Keratinocyte (primary cell): ENCODE results near the gene AGTRAP. TPM values are rescaled to one million over a fixed set of nuclear protein-coding genes. Genes with fewer than 3 reads are reported as not detected.

Experiments
- DNase-seq: peaks from one replicate; pipeline ENCODE4 v3.0.0-alpha.2; 2011; ENCODE audit warnings: low read depth, missing footprints, low spot score
- FAIRE-seq: peaks from 2 replicates; lab custom pipeline; 2011; peaks lifted over from hg19 to GRCh38; lab: Jason Lieb, UNC
- H2AFZ ChIP-seq: 2 replicates; pipeline ENCODE4 v1.6.0; 2012; ENCODE audit warnings: low read length, control low read depth, inconsistent platforms; ENCODE audit not compliant: control insufficient read depth
- H3K27ac ChIP-seq: 2 replicates; pipeline ENCODE4 v1.5.1; 2011; ENCODE audit warnings: low read length; ENCODE audit not compliant: control insufficient read depth, insufficient read depth
- H3K27me3 ChIP-seq: 3 replicates; pipeline ENCODE4 v1.6.0; 2011; ENCODE audit warnings: low read length; ENCODE audit not compliant: control insufficient read depth, insufficient read depth; ENCODE audit errors: extremely low read depth
- H3K36me3 ChIP-seq, 2 experiments: 2 replicates in 1 of 2; 3 replicates in 1 of 2; pipeline ENCODE4 v1.5.1; 2011; ENCODE audit warnings: low read length in 2 of 2, mild to moderate bottlenecking in 1 of 2; ENCODE audit not compliant: control insufficient read depth in 2 of 2, insufficient read depth in 2 of 2; ENCODE audit errors: extremely low read depth in 1 of 2
- H3K4me1 ChIP-seq: 3 replicates; pipeline ENCODE4 v1.5.1; 2011; ENCODE audit warnings: low read length; ENCODE audit not compliant: control insufficient read depth, insufficient read depth; ENCODE audit errors: extremely low read depth
- H3K4me2 ChIP-seq: 3 replicates; pipeline ENCODE4 v1.6.0; 2011; ENCODE audit warnings: low read depth, low read length; ENCODE audit not compliant: control insufficient read depth, insufficient read depth; ENCODE audit errors: extremely low read depth
- H3K4me3 ChIP-seq, 3 experiments: fragments of 200-600 bp in 1 of 3; sonication (generic) in 1 of 3; 2 replicates in 2 of 3; 3 replicates in 1 of 3; pipeline ENCODE4 v1.5.1; 2011 to 2016; ENCODE audit warnings: low read length in 3 of 3, mild to moderate bottlenecking in 3 of 3, control low read depth in 2 of 3, inconsistent platforms in 1 of 3, low read depth in 1 of 3, mixed read lengths in 1 of 3, mixed run types in 1 of 3, moderate library complexity in 1 of 3; ENCODE audit not compliant: control insufficient read depth in 2 of 3, insufficient read depth in 2 of 3; ENCODE audit errors: extremely low read depth in 1 of 3
- H3K79me2 ChIP-seq: 2 replicates; pipeline ENCODE4 v1.6.0; 2012; ENCODE audit warnings: low read length; ENCODE audit not compliant: control insufficient read depth, insufficient read depth
- H3K9ac ChIP-seq: 3 replicates; pipeline ENCODE4 v1.6.0; 2011; ENCODE audit warnings: low read length; ENCODE audit not compliant: control insufficient read depth, insufficient read depth; ENCODE audit errors: extremely low read depth
- H3K9me1 ChIP-seq: 3 replicates; pipeline ENCODE4 v1.6.0; 2011; ENCODE audit warnings: low read length; ENCODE audit not compliant: control insufficient read depth, insufficient read depth; ENCODE audit errors: extremely low read depth
- H3K9me3 ChIP-seq: 2 replicates; pipeline ENCODE4 v1.5.1; 2012; ENCODE audit warnings: low read depth, low read length; ENCODE audit not compliant: control insufficient read depth
- H4K20me1 ChIP-seq: 3 replicates; pipeline ENCODE4 v1.6.0; 2011; ENCODE audit warnings: low read length; ENCODE audit not compliant: control insufficient read depth, insufficient read depth; ENCODE audit errors: extremely low read depth
- EZH2 ChIP-seq: IDR thresholded peaks from one replicate; pipeline ENCODE4 v1.6.1; 2012; ENCODE audit warnings: inconsistent platforms, mild to moderate bottlenecking, low read length, moderate library complexity
- dilution Hi-C: fragments of 300-500 bp; cut with MboI; formaldehyde crosslinking; loops from one replicate; pipeline ENCODE4 v1.7.0; 2020; ENCODE audit warnings: low sequenced_read_pairs; ENCODE audit not compliant: extremely low pct_ligation_motif_present
- polyA plus RNA-seq, 5 experiments: library from polyadenylated mRNA; depleted of rRNA in 3 of 5; stranded (reverse) in 3 of 5; stranded (forward) in 1 of 5; unstranded in 1 of 5; fragments of >200 nt; gene quantifications; 1 replicate in 1 of 5; 2 replicates in 3 of 5; 3 replicates in 1 of 5; pipeline versions ENCODE4 v1.2.1 to v1.2.3, GENCODE V29; 2011 to 2012; ENCODE audit warnings: missing spikeins in 2 of 5, low read depth in 1 of 5, low replicate concordance in 1 of 5
- TF ChIP-seq, protein P1 (sequence below), 3 experiments: IDR thresholded peaks in 1 of 3; conservative IDR thresholded peaks in 1 of 3; optimal IDR thresholded peaks in 1 of 3; 2 replicates in 2 of 3; 3 replicates in 1 of 3; pipeline versions ENCODE3 to v1.5.1; 2011; ENCODE audit warnings: low read length in 3 of 3, mild to moderate bottlenecking in 3 of 3, moderate library complexity in 2 of 3, control low read depth in 1 of 3, inconsistent platforms in 1 of 3; ENCODE audit not compliant: insufficient read depth in 2 of 3; ENCODE audit errors: extremely low read depth in 1 of 3

Gene AGTRAP
- polyA plus RNA-seq, 1 donor (not counting 4 experiments of a cell fraction or from before 2014, with no cell fraction given): 36.7 TPM

GRCh38 chr1:11800391-11800755 lies 64.4 kb downstream of the AGTRAP start:
- Histone ChIP-seq H4K20me1 (no peaks in the 10 kb centered on the region), H3K79me2 (no peaks in the 10 kb centered on the region), H3K9ac (no peak overlapping the region), H2AFZ (no peak overlapping the region), H3K27ac (no peak overlapping the region), H3K27me3 (no peaks in the 10 kb centered on the region), H3K9me3 (no peaks in the 10 kb centered on the region), H3K4me3 (no peak overlapping the region), H3K4me1 (peaks cover 34% of the 10 kb centered on the region), H3K36me3 (peaks cover 8 to 16% of the 10 kb centered on the region in 2 experiments), H3K4me2 (no peak overlapping the region), H3K9me1 (no peaks in the 10 kb centered on the region)
- FAIRE-seq: no peak
- TF ChIP-seq, protein P1, sequence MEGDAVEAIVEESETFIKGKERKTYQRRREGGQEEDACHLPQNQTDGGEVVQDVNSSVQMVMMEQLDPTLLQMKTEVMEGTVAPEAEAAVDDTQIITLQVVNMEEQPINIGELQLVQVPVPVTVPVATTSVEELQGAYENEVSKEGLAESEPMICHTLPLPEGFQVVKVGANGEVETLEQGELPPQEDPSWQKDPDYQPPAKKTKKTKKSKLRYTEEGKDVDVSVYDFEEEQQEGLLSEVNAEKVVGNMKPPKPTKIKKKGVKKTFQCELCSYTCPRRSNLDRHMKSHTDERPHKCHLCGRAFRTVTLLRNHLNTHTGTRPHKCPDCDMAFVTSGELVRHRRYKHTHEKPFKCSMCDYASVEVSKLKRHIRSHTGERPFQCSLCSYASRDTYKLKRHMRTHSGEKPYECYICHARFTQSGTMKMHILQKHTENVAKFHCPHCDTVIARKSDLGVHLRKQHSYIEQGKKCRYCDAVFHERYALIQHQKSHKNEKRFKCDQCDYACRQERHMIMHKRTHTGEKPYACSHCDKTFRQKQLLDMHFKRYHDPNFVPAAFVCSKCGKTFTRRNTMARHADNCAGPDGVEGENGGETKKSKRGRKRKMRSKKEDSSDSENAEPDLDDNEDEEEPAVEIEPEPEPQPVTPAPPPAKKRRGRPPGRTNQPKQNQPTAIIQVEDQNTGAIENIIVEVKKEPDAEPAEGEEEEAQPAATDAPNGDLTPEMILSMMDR (optimal IDR thresholded peaks at IDR 0.05 in 1 of 3, IDR thresholded peaks at IDR 0.05 in 1 of 3, conservative IDR thresholded peaks at IDR 0.05 in 1 of 3; ENCODE audit: extremely low read depth in 1 of 3, insufficient read depth in 2 of 3, low read length in 3 of 3): no peak
- no peak for TF ChIP-seq EZH2
- dilution Hi-C loops: no loop called here
- no peak for DNase-seq

Other genes with a start within 250 kb of the AGTRAP start
- gene FBXO2, start 81.7 kb upstream of the AGTRAP start, polyA plus RNA-seq: 42.2 to 83.7 TPM (median 65.9 TPM) in 3 replicates
- gene FBXO44, start 81.3 kb upstream of the AGTRAP start, polyA plus RNA-seq: 23.1 to 39.9 TPM (median 25.8 TPM) in 3 replicates
- 10.9 to 24.0 TPM (median 11.2 TPM) in 3 replicates for gene FBXO6, start 71.9 kb upstream of the AGTRAP start, polyA plus RNA-seq
- 24.8 to 31.6 TPM (median 26.4 TPM) in 3 replicates for gene MAD2L2, start 55.0 kb upstream of the AGTRAP start, polyA plus RNA-seq
- gene DRAXIN, start 44.4 kb upstream of the AGTRAP start, polyA plus RNA-seq: not detected in 3 replicates
- not detected in 3 replicates for gene C1orf167, start 26.1 kb downstream of the AGTRAP start, polyA plus RNA-seq
- 5.1 to 8.3 TPM (median 5.2 TPM) in 3 replicates for gene MTHFR, start 69.8 kb downstream of the AGTRAP start, polyA plus RNA-seq
- gene CLCN6, start 70.1 kb downstream of the AGTRAP start, polyA plus RNA-seq: 5.2 to 9.8 TPM (median 7.4 TPM) in 3 replicates
- not detected in 3 replicates for gene NPPA, start 111.6 kb downstream of the AGTRAP start, polyA plus RNA-seq
- gene NPPB, start 122.8 kb downstream of the AGTRAP start, polyA plus RNA-seq: not detected in 3 replicates
- 26.7 to 51.9 TPM (median 31.1 TPM) in 3 replicates for gene KIAA2013, start 190.3 kb downstream of the AGTRAP start, polyA plus RNA-seq
- 63.6 to 91.9 TPM (median 88.4 TPM) in 3 replicates for gene PLOD1, start 198.6 kb downstream of the AGTRAP start, polyA plus RNA-seq
- 85.4 to 102 TPM (median 94.3 TPM) in 3 replicates for gene MFN2, start 244.3 kb downstream of the AGTRAP start, polyA plus RNA-seq